Sigmoid colon (tissue), 4 donors: Measurements from ENCODE around the gene GP5.

Experiments used
- CTCF ChIP-seq, 4 experiments: fragments of 450-650 bp in 3 of 4; fragments of 200-600 bp in 1 of 4; IDR thresholded peaks; one replicate each; pipeline ENCODE4 v1.5.1; 2016 to 2019; ENCODE audit warnings: antibody characterized with exemption in 4 of 4, mild to moderate bottlenecking in 3 of 4, moderate library complexity in 2 of 4
- EP300 ChIP-seq, 4 donors: sonication (generic); formaldehyde crosslinking; IDR thresholded peaks; one replicate each; pipeline ENCODE4 v1.6.1; 2017; ENCODE audit warnings: antibody characterized with exemption in 4 of 4

- no peak for TF ChIP-seq CTCF (IDR thresholded peaks at IDR 0.05)
- TF ChIP-seq EP300 (IDR thresholded peaks at IDR 0.05) = no peak
Measured at GRCh38 chr3:194348354-194348753, 50.7 kb downstream of the GP5 start.
